Stimulated activated CD8-positive, alpha-beta memory T cell treated with anti-CD3 and anti-CD28 coated beads, Interleukin-12 subunit alpha, Interleukin-12 subunit beta, amount 100 ng/mL, for 1 hour (primary cell): ENCODE results near the gene CEBPZOS.
"Not testable (repeated sequence)": the region's sequence is repeated elsewhere in the genome, so short reads cannot be mapped to it uniquely, and the experiment has no call there.

ENCODE experiments used
- DNase-seq: peaks from one replicate; pipeline ENCODE4 v3.0.0-alpha.2; 2020; ENCODE audit warnings: low read depth

Gene CEBPZOS

GRCh38 chr2:37191253-37191652, 5.0 kb upstream of the CEBPZOS start:
- DNase-seq: no peak

- DNase-seq: no peak
Observed at GRCh38 chr2:37191747-37192146, 4.5 kb upstream of the CEBPZOS start.

- DNase-seq: no peak
Observed at GRCh38 chr2:37192551-37192950, 3.7 kb upstream of the CEBPZOS start.

- DNase-seq: peak; percentile 1
Observed at GRCh38 chr2:37195862-37196319, 405 bp upstream of the CEBPZOS start.

- no peak for DNase-seq
Observed at GRCh38 chr2:37198681-37199065, 2.4 kb downstream of the CEBPZOS start.

- DNase-seq: no peak
Observed at GRCh38 chr2:37201208-37201607, 4.9 kb downstream of the CEBPZOS start.

- DNase-seq: peak; percentile 12
Observed at GRCh38 chr2:37201766-37202165, 5.5 kb downstream of the CEBPZOS start.

- DNase-seq: no peak
Observed at GRCh38 chr2:37203708-37204107, 7.4 kb downstream of the CEBPZOS start.

GRCh38 chr2:37205071-37205661, 8.9 kb downstream of the CEBPZOS start:
- not testable (repeated sequence) for DNase-seq

GRCh38 chr2:37205689-37206341, 9.5 kb downstream of the CEBPZOS start:
- no peak for DNase-seq

GRCh38 chr2:37206760-37207159, 10.5 kb downstream of the CEBPZOS start:
- not testable (repeated sequence) for DNase-seq

- DNase-seq: no peak
Observed at GRCh38 chr2:37211212-37211611, 14.9 kb downstream of the CEBPZOS start.

- no peak for DNase-seq
Observed at GRCh38 chr2:37211939-37212338, 15.6 kb downstream of the CEBPZOS start.

GRCh38 chr2:37215250-37215649, 19.0 kb downstream of the CEBPZOS start:
- no peak for DNase-seq

- DNase-seq: no peak
Observed at GRCh38 chr2:37219046-37219445, 22.8 kb downstream of the CEBPZOS start.

- DNase-seq: no peak
Observed at GRCh38 chr2:37223131-37223530, 26.8 kb downstream of the CEBPZOS start.

GRCh38 chr2:37224063-37224462, 27.8 kb downstream of the CEBPZOS start:
- no peak for DNase-seq

- DNase-seq: not testable (repeated sequence)
Observed at GRCh38 chr2:37225129-37225528, 28.8 kb downstream of the CEBPZOS start.

GRCh38 chr2:37226863-37227262, 30.6 kb downstream of the CEBPZOS start:
- DNase-seq: no peak

GRCh38 chr2:37228788-37229187, 32.5 kb downstream of the CEBPZOS start:
- DNase-seq: no peak

GRCh38 chr2:37230581-37230980, 34.3 kb downstream of the CEBPZOS start:
- no peak for DNase-seq

- peak; percentile 79 for DNase-seq
Observed at GRCh38 chr2:37231241-37232130, 35.2 kb downstream of the CEBPZOS start, which contains the start of the genes CEBPZ and NDUFAF7. CEBPZ (minus strand) TSS chr2:37231596; CDS start chr2:37231567, 29 bp downstream. NDUFAF7 (plus strand) TSS chr2:37231658; CDS start chr2:37231706, 48 bp downstream.
